GM12891 (cell line): ENCODE measurements around the gene CTCF.

Experiments used
- DNase-seq: peaks from one replicate; pipeline ENCODE4 v3.0.0; 2011; ENCODE audit warnings: low spot score; ENCODE audit not compliant: insufficient read length
- FAIRE-seq: peaks from 2 replicates; lab custom pipeline; 2011; peaks lifted over from hg19 to GRCh38; lab: Jason Lieb, UNC
- PAX5 ChIP-seq: IDR thresholded peaks from 2 replicates; pipeline ENCODE4 v1.6.1; 2011; ENCODE audit warnings: low read length, moderate library complexity, mild to moderate bottlenecking; ENCODE audit not compliant: insufficient read depth, severe bottlenecking
- POLR2A ChIP-seq: IDR thresholded peaks from 2 replicates; pipeline ENCODE4 v1.6.1; 2011; ENCODE audit warnings: low read depth, low read length, control low read depth
- POLR2AphosphoS5 ChIP-seq: IDR thresholded peaks from 2 replicates; pipeline ENCODE4 v1.6.1; 2011; ENCODE audit warnings: low read depth, low read length, control low read depth
- POU2F2 ChIP-seq: IDR thresholded peaks from 2 replicates; pipeline ENCODE4 v1.6.1; 2011; ENCODE audit warnings: low read depth, mild to moderate bottlenecking, control low read depth, low read length, moderate library complexity
- SPI1 ChIP-seq: IDR thresholded peaks from 2 replicates; pipeline ENCODE4 v1.6.1; 2011; ENCODE audit warnings: low read depth, low read length, control low read depth
- TAF1 ChIP-seq: IDR thresholded peaks from 2 replicates; pipeline ENCODE4 v1.6.1; 2011; ENCODE audit warnings: low read depth, low read length, control low read depth

CTCF gene

DNA sequence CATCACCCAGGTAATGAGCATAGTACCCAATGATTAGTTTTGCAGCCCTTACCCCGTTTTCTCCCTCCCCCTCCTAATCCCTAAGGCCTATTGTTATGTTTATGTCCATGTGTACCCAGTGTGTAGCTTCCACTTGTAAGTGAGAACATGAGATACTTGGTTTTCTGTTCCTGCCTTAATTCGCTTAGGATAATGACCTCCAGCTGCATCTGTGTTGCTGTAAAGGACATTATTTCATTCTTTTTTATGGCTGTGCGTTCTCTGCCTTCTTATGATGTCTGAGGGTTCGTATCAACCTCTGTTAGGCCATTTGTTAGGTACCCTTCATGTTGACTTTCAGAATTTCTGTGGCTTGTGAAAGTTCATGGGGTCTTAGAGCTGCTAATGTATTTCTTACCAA, 31.0 kb downstream of the CTCF start:
- DNase-seq (no peak), FAIRE-seq (no peak)
- TF ChIP-seq PAX5 (no peak), POLR2AphosphoS5 (no peak), POLR2A (no peak)

GRCh38 chr16:67593701-67594100, 31.4 kb downstream of the CTCF start:
- no peak for TF ChIP-seq POU2F2
- no peak for TF ChIP-seq PAX5
- no peak for TF ChIP-seq TAF1
- TF ChIP-seq POLR2A, result no peak
- TF ChIP-seq SPI1, result no peak
- DNase-seq (no peak), FAIRE-seq (no peak)

- no peak for TF ChIP-seq POU2F2
- no peak for TF ChIP-seq PAX5
- TF ChIP-seq TAF1, result no peak
- TF ChIP-seq POLR2A, result no peak
- TF ChIP-seq SPI1, result no peak
- no peak for TF ChIP-seq POLR2AphosphoS5
- no peak for DNase-seq
- FAIRE-seq, result peak; percentile 13
Observed at GRCh38 chr16:67594256-67594915, 32.1 kb downstream of the CTCF start.

DNA sequence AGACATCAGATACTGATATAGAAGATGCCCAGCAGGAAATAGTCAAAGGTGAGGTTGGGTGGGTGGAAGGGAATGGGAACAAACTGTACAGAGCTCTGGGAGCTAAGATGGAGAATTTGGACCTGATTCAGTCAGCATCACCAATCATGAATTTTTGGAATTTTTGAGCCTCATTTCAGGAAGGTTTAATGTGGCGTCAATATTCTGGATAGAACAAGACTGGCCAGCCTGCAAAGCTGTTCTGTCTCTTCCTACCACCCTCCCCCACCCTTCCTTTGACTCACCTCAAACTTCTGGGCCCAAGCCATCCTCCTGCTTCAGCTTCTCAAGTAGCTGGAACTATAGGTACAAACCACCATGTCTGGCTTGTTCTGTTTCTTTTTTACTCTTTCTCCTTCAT, 32.6 kb downstream of the CTCF start:
- DNase-seq (no peak), FAIRE-seq (no peak)
- no peak for TF ChIP-seq SPI1
- no peak for TF ChIP-seq TAF1
- TF ChIP-seq POLR2A, result no peak
- TF ChIP-seq POU2F2, result no peak
- no peak for TF ChIP-seq POLR2AphosphoS5
- TF ChIP-seq PAX5, result no peak

- TF ChIP-seq POLR2AphosphoS5, result no peak
- TF ChIP-seq SPI1, result no peak
- no peak for TF ChIP-seq POU2F2
- TF ChIP-seq PAX5, result no peak
- TF ChIP-seq TAF1, result no peak
- TF ChIP-seq POLR2A, result no peak
- DNase-seq (no peak), FAIRE-seq (no peak)
Observed at GRCh38 chr16:67598527-67598926, 36.2 kb downstream of the CTCF start.

DNA sequence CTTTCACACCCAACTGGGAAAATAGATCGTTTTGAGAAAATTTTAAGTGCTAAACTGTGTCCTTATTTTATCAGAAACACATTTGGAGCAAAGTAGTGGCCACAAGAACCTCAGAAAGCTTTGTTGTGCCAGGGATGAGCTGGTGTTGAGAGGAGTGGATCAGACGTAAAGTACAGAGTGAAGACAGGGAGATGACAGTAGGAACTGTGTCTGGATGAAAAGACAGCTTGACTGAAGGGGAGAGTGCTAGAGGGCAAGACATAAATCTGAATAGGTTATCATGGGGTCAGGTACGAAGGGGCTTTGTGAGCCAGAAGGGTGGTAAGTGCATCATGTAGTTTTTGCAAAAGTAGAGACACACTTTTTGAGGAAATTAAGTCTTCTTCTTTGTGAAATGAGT, 43.3 kb downstream of the CTCF start:
- no peak for DNase-seq
- no peak for FAIRE-seq

DNA sequence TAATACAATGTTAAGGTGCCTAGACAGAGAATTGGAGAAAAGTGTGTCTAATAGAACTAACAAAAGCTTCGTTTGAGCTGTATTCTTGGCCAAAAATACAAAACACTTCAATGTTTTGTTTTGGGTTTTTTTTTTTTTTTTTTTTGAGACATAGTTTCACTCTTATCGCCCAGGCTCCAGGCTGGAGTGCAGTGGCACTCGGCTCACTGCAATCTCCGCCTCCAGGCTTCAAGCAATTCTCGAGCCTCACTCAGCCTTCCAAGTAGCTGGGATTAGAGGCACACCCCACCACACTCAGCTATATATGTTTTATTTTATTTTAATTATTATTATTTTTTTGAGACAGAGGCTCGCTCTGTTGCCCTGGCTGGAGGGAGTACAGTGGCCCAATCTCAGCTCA, 44.3 kb downstream of the CTCF start:
- no peak for TF ChIP-seq TAF1
- TF ChIP-seq SPI1, result no peak
- TF ChIP-seq POLR2AphosphoS5, result no peak
- no peak for TF ChIP-seq PAX5
- TF ChIP-seq POLR2A, result no peak
- no peak for TF ChIP-seq POU2F2
- FAIRE-seq (no peak), DNase-seq (no peak)

More for the DNA sequence above, 43.3 kb downstream of the CTCF start:
- TF ChIP-seq POLR2AphosphoS5 (no peak), PAX5 (no peak)

DNA sequence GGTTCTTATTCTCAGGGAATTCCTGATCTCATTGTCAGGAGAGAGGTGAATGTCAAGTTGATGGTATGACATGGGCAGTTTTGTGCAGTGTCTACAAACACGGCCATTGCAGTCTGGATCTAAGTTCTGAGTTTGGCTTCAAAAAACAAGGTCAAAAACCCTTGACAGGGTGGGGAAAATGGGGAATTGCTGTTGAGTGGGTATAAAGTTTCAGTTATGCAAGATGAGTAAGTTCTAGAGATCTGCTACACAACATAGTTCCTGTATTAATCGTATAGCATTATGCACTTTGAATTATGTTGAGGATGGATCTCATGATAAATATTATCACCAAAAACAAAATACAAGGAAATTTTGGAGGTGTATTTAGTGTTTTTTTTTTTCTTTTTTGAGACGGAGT, 46.0 kb downstream of the CTCF start:
- DNase-seq (peak; percentile 17), FAIRE-seq (no peak)
- peak; percentile 63 for TF ChIP-seq SPI1
- TF ChIP-seq POLR2A, result no peak

DNA sequence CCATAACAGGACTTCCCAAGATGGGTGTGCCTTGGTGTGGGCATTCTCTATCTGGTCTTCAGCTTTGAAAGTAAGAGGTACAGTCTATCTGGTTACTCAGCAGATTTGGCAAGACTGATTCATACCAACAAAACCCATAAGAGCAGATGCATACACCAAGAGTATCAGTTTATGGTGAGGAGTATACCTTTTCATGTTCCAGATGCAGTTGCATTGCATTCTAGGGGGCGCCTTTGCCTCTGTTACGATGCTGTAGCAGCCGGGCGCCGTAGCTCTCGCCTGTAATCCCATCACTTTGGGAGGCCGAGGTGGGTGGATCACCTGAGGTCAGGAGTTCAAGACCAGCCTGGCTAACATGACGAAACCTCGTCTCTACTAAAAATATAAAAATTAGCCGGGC, 51.5 kb downstream of the CTCF start:
- DNase-seq (no peak), FAIRE-seq (no peak)
- no peak for TF ChIP-seq TAF1
- no peak for TF ChIP-seq POU2F2
- no peak for TF ChIP-seq POLR2A
- TF ChIP-seq PAX5, result no peak
- no peak for TF ChIP-seq SPI1
- no peak for TF ChIP-seq POLR2AphosphoS5

- no peak for TF ChIP-seq POLR2A
- no peak for TF ChIP-seq TAF1
- TF ChIP-seq POU2F2, result no peak
- no peak for TF ChIP-seq PAX5
- TF ChIP-seq POLR2AphosphoS5, result no peak
- no peak for TF ChIP-seq SPI1
- FAIRE-seq (no peak), DNase-seq (no peak)
Observed at GRCh38 chr16:67628216-67628615, 65.9 kb downstream of the CTCF start.
